22Rv1 (cell line): Measurements from ENCODE around the gene PPP2R5C.

Experiments
- CTCF ChIP-seq: fragments of 450-650 bp; IDR thresholded peaks from 2 replicates; pipeline ENCODE4 v1.5.1; 2017; ENCODE audit warnings: mild to moderate bottlenecking
- ZFX ChIP-seq: fragments of 450-650 bp; IDR thresholded peaks from 2 replicates; pipeline ENCODE4 v1.6.1; 2017; ENCODE audit warnings: antibody characterized with exemption, borderline replicate concordance

- TF ChIP-seq CTCF: no peak
- no peak for TF ChIP-seq ZFX
Measured at GRCh38 chr14:101889366-101889765, 127.9 kb downstream of the PPP2R5C start.
